Mesodermal cell (in vitro differentiated cells): ENCODE data around the gene SDHB.

Experiments
- H3K27ac ChIP-seq: 2 replicates; pipeline ENCODE4 v1.7.0; 2013; ENCODE audit warnings: mild to moderate bottlenecking, low read depth, low read length, moderate library complexity; ENCODE audit not compliant: severe bottlenecking
- H3K36me3 ChIP-seq: 2 replicates; pipeline ENCODE4 v1.7.1; 2013; ENCODE audit warnings: mild to moderate bottlenecking, low read length, moderate library complexity; ENCODE audit not compliant: control insufficient read depth, insufficient read depth
- H3K4me1 ChIP-seq: one replicate; pipeline ENCODE4 v1.7.1; 2013; ENCODE audit warnings: mild to moderate bottlenecking, low read length; ENCODE audit not compliant: insufficient read depth, control insufficient read depth, poor library complexity, severe bottlenecking
- H3K4me3 ChIP-seq: 2 replicates; pipeline ENCODE4 v1.7.0; 2013; ENCODE audit warnings: low read length, control low read depth, mild to moderate bottlenecking; ENCODE audit not compliant: insufficient read depth, poor library complexity, severe bottlenecking; ENCODE audit errors: extremely low read depth
- H3K9me3 ChIP-seq: 2 replicates; pipeline ENCODE4 v1.7.1; 2013; ENCODE audit warnings: mild to moderate bottlenecking, low read length, moderate library complexity; ENCODE audit not compliant: control insufficient read depth
- WGBS, 2 experiments: methylation state at CpG; one replicate each; pipeline ENCODE4 v1.1.5; 2013; ENCODE audit warnings: missing lambda C conversion rate in 2 of 2; ENCODE audit not compliant: insufficient coverage in 2 of 2; 5-methylcytosine and 5-hydroxymethylcytosine counted together

Gene SDHB

DNA sequence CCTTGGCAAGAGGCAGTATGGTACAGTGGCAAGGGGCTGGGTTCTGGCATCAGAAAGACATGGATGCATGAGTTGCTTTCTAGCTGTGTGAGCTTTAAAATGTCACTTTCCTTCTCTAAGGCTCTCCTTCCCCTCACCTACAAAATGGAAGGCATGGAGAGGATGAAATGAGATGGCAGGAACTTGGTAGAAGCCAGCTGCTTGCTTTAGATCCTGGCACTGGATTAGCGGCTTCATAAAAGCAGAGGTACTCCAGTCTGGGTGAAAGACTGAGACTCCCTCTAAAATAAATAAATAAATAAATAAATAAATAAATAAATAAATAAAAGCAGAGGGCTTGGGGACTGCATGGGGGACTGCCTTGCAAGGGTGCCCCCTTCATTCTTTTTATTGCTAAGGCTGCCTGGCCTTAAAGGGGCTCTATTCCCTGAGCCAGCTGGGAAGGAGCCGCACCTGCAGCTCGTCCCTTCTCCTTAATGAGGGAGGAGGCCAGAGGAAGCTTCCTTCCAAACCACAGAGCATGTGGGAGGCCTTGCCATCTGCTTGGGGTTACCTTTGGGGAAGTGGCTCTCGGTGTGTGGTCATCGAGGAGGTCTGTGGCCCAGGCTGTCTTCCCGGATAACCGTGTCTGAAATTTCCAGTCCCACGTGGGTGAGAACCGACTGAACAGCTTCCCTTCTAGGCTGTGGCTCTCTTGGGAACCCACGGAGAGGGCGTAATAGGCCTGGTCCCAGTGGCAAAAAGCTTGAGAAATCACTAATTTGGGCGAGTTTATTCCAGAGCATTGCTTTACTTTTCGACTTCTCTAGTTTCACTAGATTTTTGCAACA, 40.1 kb downstream of the SDHB start:
- Histone ChIP-seq H3K4me1 (peaks cover 31% of the 10 kb centered on the region), H3K9me3 (no peaks in the 10 kb centered on the region), H3K36me3 (peaks cover 15% of the 10 kb centered on the region), H3K27ac (no peak overlapping the region), H3K4me3 (no peak overlapping the region)
- 83 to 89% methylated on average over 9 of the region's 13 CpGs for WGBS, 2 experiments

DNA sequence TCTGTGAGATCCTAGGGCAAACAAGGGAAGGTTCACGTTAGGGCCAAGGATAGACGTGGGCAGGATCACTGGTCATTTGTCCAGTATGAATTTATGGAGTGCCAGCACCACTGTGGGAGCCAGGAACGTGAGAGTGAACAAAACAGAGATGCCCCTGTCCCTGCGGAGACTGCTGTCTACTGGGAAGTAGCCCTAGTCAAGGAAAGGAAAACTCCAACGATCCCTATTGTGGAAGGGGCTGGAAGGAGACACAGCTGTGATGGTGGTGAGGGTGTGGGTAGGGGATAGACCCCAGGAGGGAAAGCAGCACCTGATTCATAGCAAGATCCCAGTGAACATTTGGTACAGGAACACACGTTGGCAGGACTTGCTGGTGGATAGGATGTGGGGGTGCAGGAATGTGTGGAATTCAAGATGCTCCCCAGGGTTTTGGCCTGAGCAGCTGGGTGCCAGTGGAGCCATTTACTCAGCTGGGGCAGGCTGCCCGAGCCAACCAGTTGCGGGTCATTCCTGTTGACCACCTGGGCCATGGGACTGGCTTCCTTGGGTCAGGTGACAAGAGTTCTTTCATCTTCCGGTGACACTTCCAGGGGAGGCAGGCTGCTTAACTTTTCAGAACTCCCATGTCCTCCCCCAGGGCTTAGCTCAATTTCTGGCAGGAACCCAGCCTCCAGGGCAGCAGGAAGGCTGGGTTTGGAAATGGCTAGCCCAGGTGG, 40.9 kb downstream of the SDHB start:
- no peak overlapping the region for H3K4me3 ChIP-seq
- H3K9me3 ChIP-seq: no peaks in the 10 kb centered on the region
- H3K4me1 ChIP-seq: peaks cover 31% of the 10 kb centered on the region
- WGBS, 2 experiments: 68 to 71% methylated on average over 8 to 9 of the region's 9 CpGs
- H3K36me3 ChIP-seq: peaks cover 7% of the 10 kb centered on the region
- H3K27ac ChIP-seq: no peak overlapping the region

DNA sequence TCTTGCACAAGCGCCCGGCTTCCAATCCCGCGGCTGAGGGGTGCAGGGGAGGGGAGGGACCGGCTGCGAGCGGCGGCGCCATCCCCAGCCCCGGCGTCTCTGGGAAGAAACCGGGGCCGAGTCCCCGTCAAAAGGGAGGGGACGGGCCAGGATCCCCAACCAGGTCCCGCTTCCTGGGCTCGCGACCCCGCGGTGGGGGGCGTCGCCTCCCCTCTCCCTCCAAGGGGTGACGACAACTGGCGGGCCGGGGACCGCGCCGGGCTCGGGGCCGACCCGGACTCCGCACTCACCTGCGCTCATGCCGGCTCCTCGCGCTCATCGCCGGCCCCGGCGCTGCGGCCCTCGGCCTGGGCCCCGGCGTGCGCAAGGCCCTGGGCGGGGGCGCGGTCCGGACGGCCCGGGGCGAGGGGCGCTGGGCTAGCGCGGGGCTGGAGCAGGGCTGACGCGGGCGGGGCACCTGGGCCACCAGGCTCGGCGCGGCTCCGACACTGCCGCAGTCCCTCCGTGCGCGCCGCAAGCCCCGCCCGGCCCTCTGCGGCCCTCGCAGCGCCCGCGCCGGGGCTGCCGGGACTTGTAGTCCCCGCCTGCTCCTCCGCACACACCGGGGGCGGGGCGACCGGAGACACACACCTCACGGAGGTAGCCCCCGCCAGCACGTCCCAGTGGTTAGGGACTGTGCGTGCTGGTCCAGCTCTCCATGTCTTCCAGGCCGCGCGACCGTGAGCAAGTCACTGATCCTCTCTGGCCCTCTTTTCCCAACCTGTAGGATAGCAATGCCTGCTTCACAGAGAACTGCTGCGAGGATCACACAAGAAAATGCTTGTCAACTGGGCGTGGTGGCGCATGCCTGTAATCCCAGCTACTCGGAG, 42.2 kb downstream of the SDHB start, which contains the start of gene ATP13A2:
Gene ATP13A2, minus strand, starts transcription at position 490 of the 869 bp plus-strand sequence. Its CDS starts 190 bp downstream, at position 300.
- H3K36me3 ChIP-seq: no peaks in the 10 kb centered on the region
- 3% methylated on average over 71 to 76 of the region's 94 CpGs for WGBS, 2 experiments
- peak within 1 kb of the TSS; percentile 65 for H3K4me3 ChIP-seq
- peaks cover 30% of the 10 kb centered on the region for H3K4me1 ChIP-seq
- no peak within 1 kb of the TSS for H3K27ac ChIP-seq
- no peaks in the 10 kb centered on the region for H3K9me3 ChIP-seq

DNA sequence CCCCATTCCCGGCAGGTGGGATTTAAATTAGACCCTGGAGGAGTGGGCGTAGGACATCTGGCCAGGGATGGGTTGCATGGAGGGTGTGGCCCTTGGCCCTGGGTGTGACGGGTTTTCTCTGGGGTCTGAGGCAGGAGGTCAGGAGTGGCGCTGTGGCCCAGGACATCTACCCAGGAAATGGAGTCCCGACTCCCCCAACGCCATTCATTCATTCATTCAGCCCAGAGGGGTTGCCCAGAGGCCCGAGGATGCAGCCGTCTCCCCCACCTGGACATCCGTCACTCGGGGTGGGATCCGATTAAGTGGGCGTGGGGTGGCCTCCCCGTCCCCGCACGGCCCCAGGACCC, 42.8 kb downstream of the SDHB start:
- H3K36me3 ChIP-seq: no peaks in the 10 kb centered on the region
- peak overlapping the region; percentile 65 for H3K4me3 ChIP-seq
- peaks cover 23% of the 10 kb centered on the region for H3K4me1 ChIP-seq
- WGBS, 2 experiments: 3 to 6% methylated on average over 5 to 11 of the region's 15 CpGs
- H3K27ac ChIP-seq: no peak overlapping the region
- H3K9me3 ChIP-seq: no peaks in the 10 kb centered on the region

DNA sequence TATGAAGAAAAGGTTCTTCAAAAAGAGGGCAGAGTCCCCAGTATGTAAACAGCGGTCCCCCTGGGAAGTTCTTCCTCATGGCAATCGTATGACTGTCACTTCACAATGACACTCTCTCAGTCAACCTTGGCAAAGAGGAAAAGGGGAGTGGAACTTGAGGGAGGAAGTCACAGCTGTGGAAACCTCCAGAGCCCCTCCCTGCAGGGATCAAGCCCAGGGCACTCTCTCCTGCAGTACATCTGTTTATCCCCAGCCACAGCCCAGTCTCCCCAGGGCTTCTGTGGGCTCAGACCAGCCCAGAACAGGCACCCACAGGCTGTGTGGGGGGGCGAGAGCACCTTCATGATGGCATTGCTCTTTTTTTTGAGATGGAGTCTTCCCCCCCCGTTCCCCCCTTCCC, 44.1 kb downstream of the SDHB start:
- H3K9me3 ChIP-seq: no peaks in the 10 kb centered on the region
- no peak overlapping the region for H3K4me3 ChIP-seq
- H3K27ac ChIP-seq: no peak overlapping the region
- H3K36me3 ChIP-seq: peaks cover 8% of the 10 kb centered on the region
- peaks cover 14% of the 10 kb centered on the region for H3K4me1 ChIP-seq
- WGBS, 2 experiments: 94% methylated on average over 3 of the region's 4 CpGs; no CpG with 5 or more reads in 1 of the 2 experiments

- WGBS, 2 experiments: 80 to 92% methylated on average over 7 to 10 of the region's 15 CpGs
- Histone ChIP-seq H3K27ac (no peak overlapping the region), H3K36me3 (peaks cover 18% of the 10 kb centered on the region), H3K9me3 (no peaks in the 10 kb centered on the region), H3K4me3 (no peak overlapping the region), H3K4me1 (peaks cover 3% of the 10 kb centered on the region)
These were observed 45.5 kb downstream of the SDHB start for GRCh38 chr1:17008208-17008855.

- 71 to 83% methylated on average over 6 to 8 of the region's 8 CpGs for WGBS, 2 experiments
- Histone ChIP-seq H3K27ac (no peak overlapping the region), H3K4me1 (peaks cover 3% of the 10 kb centered on the region), H3K36me3 (peaks cover 29% of the 10 kb centered on the region), H3K9me3 (no peaks in the 10 kb centered on the region), H3K4me3 (no peak overlapping the region)
These were observed 46.7 kb downstream of the SDHB start for GRCh38 chr1:17007121-17007520.

DNA sequence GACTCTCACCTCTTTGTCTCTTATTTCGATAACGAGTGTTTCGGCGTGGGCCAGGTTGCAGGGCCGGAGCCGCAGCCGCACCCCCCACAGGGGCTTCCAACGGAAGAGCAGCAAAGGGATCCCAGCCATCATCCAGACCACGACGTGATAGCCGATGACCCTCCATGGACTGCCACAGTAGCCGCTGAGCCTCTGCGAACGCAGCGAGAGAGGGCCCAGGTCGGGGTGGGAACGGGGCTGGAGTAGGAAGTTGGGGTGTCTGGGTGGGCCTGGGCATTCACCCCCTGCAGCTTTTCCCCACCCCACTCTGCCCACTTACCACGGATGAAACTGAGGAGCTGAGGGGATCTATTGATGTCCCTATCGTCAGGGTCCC, 48.5 kb downstream of the SDHB start:
- Histone ChIP-seq H3K4me1 (no peaks in the 10 kb centered on the region), H3K27ac (no peak overlapping the region), H3K4me3 (no peak overlapping the region), H3K36me3 (peaks cover 46% of the 10 kb centered on the region), H3K9me3 (no peaks in the 10 kb centered on the region)
- 89 to 96% methylated on average over 11 of the region's 19 CpGs for WGBS, 2 experiments

DNA sequence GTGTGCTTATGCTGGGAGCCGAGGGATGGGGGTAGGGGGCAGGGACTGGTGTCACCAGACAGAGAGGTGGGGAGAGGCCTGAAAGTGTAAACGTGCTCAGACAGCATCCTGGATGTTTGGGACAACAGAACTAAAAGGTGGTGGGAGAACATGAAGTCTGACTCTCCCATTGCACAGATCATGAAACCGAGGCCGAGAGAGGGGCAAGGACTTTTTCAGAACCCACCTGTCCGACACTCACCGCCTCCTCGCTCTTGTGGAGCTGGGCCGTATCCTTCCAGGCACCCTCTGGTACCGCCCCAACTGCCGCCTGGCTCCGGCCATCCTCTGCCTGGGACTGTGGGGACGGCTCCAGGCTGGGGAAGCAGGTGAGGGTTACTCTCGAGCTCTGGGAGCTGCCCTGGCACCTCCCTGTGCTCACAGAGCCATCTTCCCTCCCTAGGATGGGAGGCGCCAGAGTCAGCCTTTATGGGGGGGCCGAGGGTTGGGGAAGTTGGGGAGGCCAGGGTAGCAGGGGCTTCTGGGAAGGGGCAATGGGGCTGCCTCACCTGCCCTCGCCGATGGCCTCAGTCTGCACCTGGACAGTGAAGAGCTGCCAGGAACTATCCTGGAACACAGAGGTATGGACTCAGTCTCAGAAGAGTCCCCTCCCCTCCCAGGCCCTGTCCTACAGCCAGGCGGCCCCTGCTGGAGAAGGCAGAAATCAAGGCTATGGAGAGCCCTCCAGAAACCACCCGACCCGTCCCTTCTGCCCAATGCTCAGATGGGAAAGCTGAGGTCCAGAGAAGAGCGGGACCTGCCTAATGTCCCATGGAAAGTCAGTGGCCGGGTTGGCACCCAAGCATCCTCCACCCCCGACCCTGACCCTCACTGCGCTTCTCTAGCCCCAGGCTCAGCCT, 49.1 kb downstream of the SDHB start:
- 93 to 94% methylated on average over 16 to 21 of the region's 24 CpGs for WGBS, 2 experiments
- Histone ChIP-seq H3K36me3 (peaks cover 46% of the 10 kb centered on the region), H3K4me1 (no peaks in the 10 kb centered on the region), H3K9me3 (no peaks in the 10 kb centered on the region), H3K27ac (no peak overlapping the region), H3K4me3 (no peak overlapping the region)
